LNCaP clone FGC (cell line): ENCODE results near the gene GLYR1.

Experiments
- DNase-seq: peaks from one replicate; pipeline ENCODE4 v3.0.0-alpha.2; 2011; ENCODE audit warnings: low read depth
- H3K4me3 ChIP-seq: 2 replicates; pipeline ENCODE4 v1.5.1; 2011; ENCODE audit warnings: mild to moderate bottlenecking, low read depth, low read length, control low read depth
- CTCF ChIP-seq: IDR thresholded peaks from 2 replicates; pipeline ENCODE4 v1.5.1; 2012; ENCODE audit warnings: mild to moderate bottlenecking; ENCODE audit not compliant: control insufficient read depth, insufficient read depth; ENCODE audit errors: extremely low read depth

Gene GLYR1

GRCh38 chr16:4772351-4772750, 74.7 kb downstream of the GLYR1 start:
- DNase-seq, result no peak
- TF ChIP-seq CTCF, result no peak

GRCh38 chr16:4771646-4772045, 75.4 kb downstream of the GLYR1 start:
- no peak overlapping the region for H3K4me3 ChIP-seq
- DNase-seq, result no peak
- TF ChIP-seq CTCF, result no peak

More at GRCh38 chr16:4772351-4772750, 74.7 kb downstream of the GLYR1 start:
- H3K4me3 ChIP-seq, result no peak overlapping the region

GRCh38 chr16:4769306-4769638, 77.8 kb downstream of the GLYR1 start:
- no peak for TF ChIP-seq CTCF

GRCh38 chr16:4768549-4769305, 78.4 kb downstream of the GLYR1 start:
- DNase-seq, result peak; percentile 77
- H3K4me3 ChIP-seq, result peak overlapping the region; percentile 57
- no peak for TF ChIP-seq CTCF

More at GRCh38 chr16:4769306-4769638, 77.8 kb downstream of the GLYR1 start:
- no peak for DNase-seq
- peak overlapping the region; percentile 57 for H3K4me3 ChIP-seq

- TF ChIP-seq CTCF, result no peak
- no peak for DNase-seq
- peak overlapping the region; percentile 57 for H3K4me3 ChIP-seq
Observed at GRCh38 chr16:4767872-4768548, 79.1 kb downstream of the GLYR1 start.

GRCh38 chr16:4766875-4767628, 80.0 kb downstream of the GLYR1 start, which contains the start of gene ZNF500:
TSS of gene ZNF500 (minus strand) at chr16:4767162. CDS start at chr16:4765978, 1,184 bp downstream.
- peak within 1 kb of the TSS; percentile 99 for H3K4me3 ChIP-seq
- DNase-seq, result peak; percentile 92
- no peak for TF ChIP-seq CTCF
